Loucy (cell line): ENCODE measurements around the gene PLA2G15.

ENCODE experiments used
- H2AFZ ChIP-seq: fragments of 200-600 bp; sonication (generic); 2 replicates; pipeline ENCODE4 v1.6.0; 2016; ENCODE audit warnings: antibody characterized with exemption, mild to moderate bottlenecking, low read length, moderate library complexity
- H3F3A ChIP-seq: fragments of 200-600 bp; 2 replicates; pipeline ENCODE4 v1.6.0; 2016; ENCODE audit warnings: antibody characterized with exemption, low read depth, mild to moderate bottlenecking
- H3K27me3 ChIP-seq: fragments of 200-600 bp; sonication (generic); 2 replicates; pipeline ENCODE4 v1.6.1; 2014; ENCODE audit warnings: low read length, mild to moderate bottlenecking; ENCODE audit not compliant: insufficient read depth, poor library complexity, severe bottlenecking
- H3K36me3 ChIP-seq: fragments of 200-600 bp; sonication (generic); 2 replicates; pipeline ENCODE4 v1.6.1; 2016; ENCODE audit warnings: low read length; ENCODE audit not compliant: insufficient read depth
- H3K4me1 ChIP-seq: fragments of 200-600 bp; sonication (generic); 2 replicates; pipeline ENCODE4 v1.5.1; 2014; ENCODE audit warnings: low read length, mild to moderate bottlenecking; ENCODE audit not compliant: insufficient read depth, poor library complexity, severe bottlenecking
- H3K4me2 ChIP-seq: fragments of 200-600 bp; sonication (generic); 2 replicates; pipeline ENCODE4 v1.6.0; 2014; ENCODE audit warnings: antibody characterized with exemption, low read length, low read depth, mild to moderate bottlenecking; ENCODE audit not compliant: poor library complexity, severe bottlenecking
- H3K4me3 ChIP-seq: fragments of 200-600 bp; sonication (generic); 2 replicates; pipeline ENCODE4 v1.5.1; 2014; ENCODE audit warnings: low read length, mild to moderate bottlenecking, mixed read lengths; ENCODE audit not compliant: poor library complexity, severe bottlenecking
- H3K79me2 ChIP-seq: fragments of 200-600 bp; sonication (generic); 2 replicates; pipeline ENCODE4 v1.6.1; 2014; ENCODE audit warnings: low read length; ENCODE audit not compliant: insufficient read depth
- H3K9ac ChIP-seq: fragments of 200-600 bp; sonication (generic); 2 replicates; pipeline ENCODE4 v1.6.0; 2014; ENCODE audit warnings: mild to moderate bottlenecking, low read depth, low read length, moderate library complexity; ENCODE audit not compliant: poor library complexity, severe bottlenecking
- H3K9me2 ChIP-seq: fragments of 200-600 bp; sonication (generic); replicated peaks from 2 replicates; pipeline ENCODE4 v1.6.1; 2016; ENCODE audit warnings: low read depth, low read length, mixed read lengths
- H3K9me3 ChIP-seq: fragments of 200-600 bp; sonication (generic); 2 replicates; pipeline ENCODE4 v1.6.1; 2014; ENCODE audit warnings: mild to moderate bottlenecking, antibody characterized with exemption, low read length, low read depth; ENCODE audit not compliant: insufficient read depth
- H4K20me1 ChIP-seq: fragments of 200-600 bp; sonication (generic); 2 replicates; pipeline ENCODE4 v1.6.0; 2014; ENCODE audit warnings: antibody characterized with exemption, low read length, mild to moderate bottlenecking; ENCODE audit not compliant: insufficient read depth, poor library complexity, severe bottlenecking
- EZH2phosphoT487 ChIP-seq: fragments of 200-600 bp; IDR thresholded peaks from 2 replicates; pipeline ENCODE4 v1.6.1; 2018; ENCODE audit warnings: antibody characterized with exemption, mild to moderate bottlenecking, moderate library complexity, borderline replicate concordance
- TF ChIP-seq, protein P1 (sequence below): fragments of 200-600 bp; sonication (generic); conservative IDR thresholded peaks from 2 replicates; pipeline ENCODE4 v1.5.1; 2014; ENCODE audit warnings: mild to moderate bottlenecking, antibody characterized with exemption, low read length

The PLA2G15 gene

DNA sequence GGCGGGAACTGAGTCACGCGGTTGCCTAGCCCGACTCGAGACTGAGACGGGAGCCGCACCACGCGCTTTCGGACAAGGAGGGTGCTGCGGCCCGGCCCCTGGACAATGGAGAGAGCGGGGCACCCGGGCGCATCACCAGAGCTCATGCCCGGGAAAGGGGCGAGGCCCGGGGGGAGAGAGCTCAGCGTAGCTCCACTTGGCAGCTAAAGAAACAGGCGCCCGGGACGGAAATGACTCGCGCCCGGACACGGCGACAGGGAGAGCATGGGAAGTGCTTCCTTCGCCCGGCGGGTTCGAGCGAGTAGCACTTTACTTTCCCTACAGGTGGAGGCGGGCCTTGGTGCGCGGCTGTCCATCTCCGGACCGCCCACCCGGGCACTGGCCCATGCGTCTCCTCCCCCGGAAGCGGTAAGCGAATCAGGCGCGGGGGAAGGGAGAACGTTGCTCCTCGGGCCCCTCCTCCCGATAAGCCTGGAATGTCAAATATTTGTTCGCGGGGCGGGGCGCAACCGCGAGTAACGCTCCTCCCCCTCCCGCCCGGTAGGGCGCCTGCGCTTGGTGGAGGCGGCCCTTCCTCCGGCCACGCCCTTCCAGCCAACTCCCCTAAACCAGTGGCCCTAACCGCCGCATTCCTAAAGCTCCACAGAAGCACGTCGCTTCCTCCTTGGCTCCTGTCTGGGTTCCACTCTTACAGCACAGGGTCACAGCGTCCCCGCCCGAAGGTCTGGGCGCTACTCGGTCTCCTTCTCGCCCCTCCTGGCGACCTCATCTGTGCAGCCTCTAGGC, 7.7 kb upstream of the PLA2G15 start:
- H3K9ac ChIP-seq: no peak overlapping the region

GRCh38 chr16:68238029-68238345, 7.2 kb upstream of the PLA2G15 start:
- no peaks in the 10 kb centered on the region for H4K20me1 ChIP-seq
- no peaks in the 10 kb centered on the region for H3K79me2 ChIP-seq
- no peaks in the 10 kb centered on the region for H3K27me3 ChIP-seq
- H3K4me3 ChIP-seq: no peak overlapping the region
- no peaks in the 10 kb centered on the region; the same call in 1 of the 2 replicates for H3K36me3 ChIP-seq
- no peaks in the 10 kb centered on the region for H3K9me3 ChIP-seq
- H3K4me1 ChIP-seq: no peaks in the 10 kb centered on the region
- TF ChIP-seq, protein P1, sequence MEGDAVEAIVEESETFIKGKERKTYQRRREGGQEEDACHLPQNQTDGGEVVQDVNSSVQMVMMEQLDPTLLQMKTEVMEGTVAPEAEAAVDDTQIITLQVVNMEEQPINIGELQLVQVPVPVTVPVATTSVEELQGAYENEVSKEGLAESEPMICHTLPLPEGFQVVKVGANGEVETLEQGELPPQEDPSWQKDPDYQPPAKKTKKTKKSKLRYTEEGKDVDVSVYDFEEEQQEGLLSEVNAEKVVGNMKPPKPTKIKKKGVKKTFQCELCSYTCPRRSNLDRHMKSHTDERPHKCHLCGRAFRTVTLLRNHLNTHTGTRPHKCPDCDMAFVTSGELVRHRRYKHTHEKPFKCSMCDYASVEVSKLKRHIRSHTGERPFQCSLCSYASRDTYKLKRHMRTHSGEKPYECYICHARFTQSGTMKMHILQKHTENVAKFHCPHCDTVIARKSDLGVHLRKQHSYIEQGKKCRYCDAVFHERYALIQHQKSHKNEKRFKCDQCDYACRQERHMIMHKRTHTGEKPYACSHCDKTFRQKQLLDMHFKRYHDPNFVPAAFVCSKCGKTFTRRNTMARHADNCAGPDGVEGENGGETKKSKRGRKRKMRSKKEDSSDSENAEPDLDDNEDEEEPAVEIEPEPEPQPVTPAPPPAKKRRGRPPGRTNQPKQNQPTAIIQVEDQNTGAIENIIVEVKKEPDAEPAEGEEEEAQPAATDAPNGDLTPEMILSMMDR: no peak
- TF ChIP-seq EZH2phosphoT487: no peak
- H3K9me2 ChIP-seq: no peaks in the 10 kb centered on the region
- no peak overlapping the region for H3K4me2 ChIP-seq
- H3K9ac ChIP-seq: no peak overlapping the region
- H3F3A ChIP-seq: no peaks in the 10 kb centered on the region
- no peak overlapping the region for H2AFZ ChIP-seq

More for the DNA sequence above, 7.7 kb upstream of the PLA2G15 start:
- H3K4me1 ChIP-seq: no peaks in the 10 kb centered on the region
- no peaks in the 10 kb centered on the region for H4K20me1 ChIP-seq
- H2AFZ ChIP-seq: no peak overlapping the region
- H3K4me2 ChIP-seq: no peak overlapping the region
- H3K79me2 ChIP-seq: no peaks in the 10 kb centered on the region
- no peaks in the 10 kb centered on the region for H3K9me3 ChIP-seq
- H3K36me3 ChIP-seq: peaks cover 4% of the 10 kb centered on the region; the same call in 1 of the 2 replicates
- H3K4me3 ChIP-seq: no peak overlapping the region
- no peaks in the 10 kb centered on the region for H3K9me2 ChIP-seq
- no peaks in the 10 kb centered on the region for H3F3A ChIP-seq
- no peak for TF ChIP-seq EZH2phosphoT487
- TF ChIP-seq, protein P1: no peak
- no peaks in the 10 kb centered on the region for H3K27me3 ChIP-seq

- Histone ChIP-seq H2AFZ (no peak overlapping the region), H3K4me3 (no peak overlapping the region), H3K9me2 (no peaks in the 10 kb centered on the region), H3K79me2 (peaks cover 10% of the 10 kb centered on the region; the same call in 1 of the 2 replicates), H3K27me3 (no peaks in the 10 kb centered on the region), H3K36me3 (no peaks in the 10 kb centered on the region), H3K9ac (no peak overlapping the region), H3K9me3 (no peaks in the 10 kb centered on the region), H4K20me1 (no peaks in the 10 kb centered on the region), H3K4me1 (peaks cover 15% of the 10 kb centered on the region), H3K4me2 (no peak overlapping the region), H3F3A (no peaks in the 10 kb centered on the region)
- TF ChIP-seq, protein P1: no peak
- no peak for TF ChIP-seq EZH2phosphoT487
These were observed 3.1 kb upstream of the PLA2G15 start for GRCh38 chr16:68242085-68242484.
